Nephron progenitor cell (in vitro differentiated cells): Measurements from ENCODE around the gene DAPK1.

Source experiments
- DNase-seq: peaks from one replicate; pipeline ENCODE4 v3.0.0; 2021
- H3K27ac Mint-ChIP-seq: 2 replicates; pipeline ENCODE4 v1.8.0; 2021; ENCODE audit warnings: mild to moderate bottlenecking, moderate library complexity, mixed read lengths
- H3K27me3 Mint-ChIP-seq: 2 replicates; pipeline ENCODE4 v1.8.0; 2021; ENCODE audit warnings: mild to moderate bottlenecking, low read depth, mixed read lengths; ENCODE audit not compliant: poor library complexity
- H3K36me3 Mint-ChIP-seq: 2 replicates; pipeline ENCODE4 v1.8.0; 2021; ENCODE audit warnings: low read depth, mixed read lengths
- H3K4me1 Mint-ChIP-seq: 2 replicates; pipeline ENCODE4 v1.8.0; 2021; ENCODE audit warnings: mixed read lengths
- H3K4me3 Mint-ChIP-seq: 2 replicates; pipeline ENCODE4 v1.8.0; 2021; ENCODE audit warnings: mild to moderate bottlenecking, moderate library complexity, mixed read lengths
- H3K9me3 Mint-ChIP-seq: 2 replicates; pipeline ENCODE4 v1.8.0; 2021; ENCODE audit warnings: mild to moderate bottlenecking, moderate library complexity, mixed read lengths
- CTCF ChIP-seq: fragments of 200-600 bp; sonication (generic); IDR thresholded peaks from 2 replicates; pipeline ENCODE4 v1.5.0; 2021; ENCODE audit warnings: antibody characterized with exemption

The DAPK1 gene

GRCh38 chr9:87650611-87651295 lies 153.1 kb downstream of the DAPK1 start:
- Mint-ChIP-seq H3K27ac (no peak overlapping the region), H3K4me3 (no peak overlapping the region), H3K4me1 (peaks cover 5% of the 10 kb centered on the region), H3K27me3 (no peaks in the 10 kb centered on the region), H3K36me3 (peaks cover 32% of the 10 kb centered on the region), H3K9me3 (no peaks in the 10 kb centered on the region)
- DNase-seq = no peak
- TF ChIP-seq CTCF = no peak

- Mint-ChIP-seq H3K4me1 (peaks cover 9% of the 10 kb centered on the region), H3K4me3 (no peak overlapping the region), H3K9me3 (no peaks in the 10 kb centered on the region), H3K36me3 (peaks cover 30% of the 10 kb centered on the region), H3K27me3 (no peaks in the 10 kb centered on the region), H3K27ac (no peak overlapping the region)
- TF ChIP-seq CTCF = no peak
- no peak for DNase-seq
Observed at GRCh38 chr9:87651431-87651830, 153.8 kb downstream of the DAPK1 start.

GRCh38 chr9:87653941-87654340 lies 156.3 kb downstream of the DAPK1 start:
- no peaks in the 10 kb centered on the region for H3K9me3 Mint-ChIP-seq
- no peak for TF ChIP-seq CTCF
- peaks cover 40% of the 10 kb centered on the region for H3K36me3 Mint-ChIP-seq
- peaks cover 24% of the 10 kb centered on the region for H3K4me1 Mint-ChIP-seq
- H3K4me3 Mint-ChIP-seq = no peak overlapping the region
- H3K27ac Mint-ChIP-seq = no peak overlapping the region
- no peak for DNase-seq
- H3K27me3 Mint-ChIP-seq = no peaks in the 10 kb centered on the region

- TF ChIP-seq CTCF = no peak
- H3K9me3 Mint-ChIP-seq = no peaks in the 10 kb centered on the region
- peaks cover 48% of the 10 kb centered on the region for H3K36me3 Mint-ChIP-seq
- peaks cover 3% of the 10 kb centered on the region for H3K27me3 Mint-ChIP-seq
- peaks cover 24% of the 10 kb centered on the region for H3K4me1 Mint-ChIP-seq
- H3K4me3 Mint-ChIP-seq = no peak overlapping the region
- H3K27ac Mint-ChIP-seq = peak overlapping the region; percentile 76
- no peak for DNase-seq
Observed at GRCh38 chr9:87655731-87656130, 158.1 kb downstream of the DAPK1 start.

GRCh38 chr9:87656485-87656884 lies 158.8 kb downstream of the DAPK1 start:
- Mint-ChIP-seq H3K27ac (peak overlapping the region; percentile 34), H3K9me3 (no peaks in the 10 kb centered on the region), H3K27me3 (peaks cover 3% of the 10 kb centered on the region), H3K4me1 (peaks cover 24% of the 10 kb centered on the region), H3K36me3 (peaks cover 50% of the 10 kb centered on the region), H3K4me3 (no peak overlapping the region)
- DNase-seq = no peak
- TF ChIP-seq CTCF = no peak

GRCh38 chr9:87657190-87657589 lies 159.5 kb downstream of the DAPK1 start:
- no peak for DNase-seq
- Mint-ChIP-seq H3K9me3 (no peaks in the 10 kb centered on the region), H3K4me3 (no peak overlapping the region), H3K36me3 (peaks cover 56% of the 10 kb centered on the region), H3K4me1 (peaks cover 24% of the 10 kb centered on the region), H3K27ac (peak overlapping the region; percentile 39), H3K27me3 (peaks cover 3% of the 10 kb centered on the region)
- no peak for TF ChIP-seq CTCF
